Right kidney (tissue), 1 donor: ENCODE data around the gene CAPZA1.
A peak's percentile ranks its signal among the peaks of the same experiment; 100 is the strongest.

Experiments used
- DNase-seq: peaks from one replicate; pipeline ENCODE4 v3.0.0-alpha.2; 2016

The CAPZA1 gene

DNA sequence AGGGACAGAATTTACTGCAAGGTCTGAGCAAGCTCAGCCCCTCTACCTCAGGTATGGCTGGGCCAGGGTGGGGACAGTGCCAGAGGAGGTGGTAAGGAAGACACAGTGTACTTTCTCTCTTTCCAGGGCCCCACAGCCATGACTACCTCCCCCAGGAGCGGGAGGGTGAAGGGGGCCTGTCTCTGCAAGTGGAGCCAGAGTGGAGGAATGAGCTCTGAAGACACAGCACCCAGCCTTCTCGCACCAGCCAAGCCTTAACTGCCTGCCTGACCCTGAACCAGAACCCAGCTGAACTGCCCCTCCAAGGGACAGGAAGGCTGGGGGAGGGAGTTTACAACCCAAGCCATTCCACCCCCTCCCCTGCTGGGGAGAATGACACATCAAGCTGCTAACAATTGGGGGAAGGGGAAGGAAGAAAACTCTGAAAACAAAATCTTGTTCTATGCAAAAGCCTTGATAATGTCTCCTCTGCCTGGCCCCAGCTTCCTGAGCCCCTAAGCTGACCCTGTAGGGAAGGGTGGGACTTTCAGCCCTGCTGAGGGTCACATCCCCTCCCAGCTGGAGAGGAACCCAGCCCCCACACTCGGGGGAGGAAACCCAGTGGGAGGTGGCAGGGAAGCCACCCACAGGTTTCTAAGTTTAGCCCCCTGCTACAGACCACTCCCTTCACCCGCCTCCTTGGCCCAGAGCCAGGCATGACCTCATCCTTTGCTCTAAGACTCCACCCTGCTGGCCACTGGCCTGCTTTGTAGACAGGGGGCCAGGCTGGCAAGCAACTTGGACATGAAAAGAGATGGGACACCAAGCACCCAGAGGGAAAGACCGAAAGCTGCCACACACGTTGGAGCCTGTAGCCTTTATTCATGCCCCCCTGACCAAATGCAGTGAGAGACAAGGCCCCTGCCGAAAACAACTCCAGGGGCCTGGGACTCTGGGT lies 80.9 kb downstream of the CAPZA1 start:
- DNase-seq: peak; percentile 79

DNA sequence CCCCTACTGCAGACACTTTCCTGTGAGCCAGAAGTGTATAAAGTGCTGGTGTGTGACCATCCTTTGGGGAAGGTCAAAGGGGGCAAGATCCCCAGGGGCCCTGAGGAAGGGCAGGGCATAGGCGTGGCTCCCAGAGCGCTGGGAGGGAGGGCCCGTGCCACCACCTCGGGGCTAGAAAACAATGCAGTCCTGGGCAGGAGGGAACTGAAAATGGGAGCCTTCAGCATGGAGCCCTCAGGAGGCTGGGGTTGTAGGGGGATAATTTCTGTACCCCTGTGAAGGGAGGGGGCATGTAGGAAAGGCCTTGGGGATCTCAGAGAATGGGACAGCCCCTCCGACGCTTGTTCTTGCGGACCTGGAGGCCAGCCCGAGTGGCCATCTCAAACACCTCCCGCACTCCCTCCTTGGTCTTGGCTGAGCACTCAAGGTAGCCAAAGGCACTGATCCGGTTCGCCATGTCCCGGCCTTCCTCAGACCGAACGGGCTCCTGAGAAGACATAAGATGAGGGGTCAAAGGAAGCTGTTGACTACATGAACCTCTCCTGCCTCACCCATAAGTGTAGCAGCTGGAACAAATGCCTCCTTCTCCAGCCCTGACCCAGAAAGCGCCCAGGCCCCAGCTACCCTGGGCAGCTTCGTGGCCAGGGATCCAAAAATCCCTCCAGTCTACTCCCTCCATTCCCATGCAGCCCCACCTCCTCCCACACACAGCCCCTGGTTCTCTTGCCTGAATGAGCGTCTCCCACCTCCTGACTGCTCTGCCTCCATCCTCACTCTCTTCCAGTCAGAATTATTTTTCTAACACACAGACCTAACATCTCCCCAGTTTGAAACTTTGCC lies 81.8 kb downstream of the CAPZA1 start:
- DNase-seq: peak; percentile 42

DNA sequence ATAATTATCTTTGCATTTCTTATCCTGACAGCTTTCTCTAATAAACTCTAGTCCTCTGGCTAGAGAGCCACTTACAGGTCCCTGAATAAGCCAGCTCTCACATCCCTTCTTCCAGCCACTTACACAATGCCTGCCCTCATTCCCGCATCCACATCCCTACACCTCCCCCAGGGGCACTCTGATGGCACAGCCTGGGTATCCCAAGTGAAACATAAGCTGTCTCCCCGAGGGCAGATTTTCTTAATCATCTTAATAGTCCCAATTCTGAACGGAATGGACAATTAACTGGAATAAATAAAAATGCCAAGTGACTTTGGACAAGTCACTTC lies 82.4 kb downstream of the CAPZA1 start:
- DNase-seq: no peak

DNA sequence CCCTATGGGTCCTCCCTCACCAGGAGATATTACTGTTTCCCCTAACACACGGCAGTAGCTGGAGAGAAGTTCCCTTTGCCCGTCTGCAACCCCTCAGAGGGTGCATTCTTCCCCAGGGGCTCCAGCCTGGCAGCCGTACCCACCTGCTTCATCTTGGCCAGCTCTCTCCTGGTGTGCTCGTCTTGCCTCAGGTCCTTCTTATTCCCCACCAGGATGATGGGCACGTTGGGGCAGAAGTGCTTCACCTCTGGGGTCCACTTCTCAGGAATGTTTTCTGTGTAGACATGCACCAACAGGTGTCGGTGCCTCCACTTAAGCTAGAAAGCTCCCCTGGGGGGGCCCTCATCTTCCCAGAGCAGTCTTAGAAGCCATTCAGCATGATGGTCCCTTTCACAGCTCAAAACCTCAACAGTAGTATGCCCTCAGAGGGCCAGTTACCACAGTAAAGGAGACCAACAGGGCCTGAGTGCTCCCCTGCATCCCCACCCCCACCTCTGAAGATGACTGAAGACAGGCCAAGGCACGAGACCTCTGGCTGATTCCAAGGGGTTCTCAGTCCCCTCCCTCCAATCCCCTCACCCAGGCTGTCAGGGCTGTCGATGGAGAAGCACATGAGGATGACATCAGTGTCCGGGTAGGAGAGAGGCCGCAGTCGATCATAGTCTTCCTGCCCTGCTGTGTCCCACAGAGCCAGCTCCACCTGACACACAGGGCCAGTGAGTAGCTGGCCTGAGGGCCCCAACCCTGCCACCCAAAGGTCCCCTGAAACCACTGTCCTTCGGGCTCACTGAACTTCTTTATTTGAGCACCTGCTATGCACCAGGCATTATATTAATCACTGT lies 83.0 kb downstream of the CAPZA1 start:
- DNase-seq: no peak

DNA sequence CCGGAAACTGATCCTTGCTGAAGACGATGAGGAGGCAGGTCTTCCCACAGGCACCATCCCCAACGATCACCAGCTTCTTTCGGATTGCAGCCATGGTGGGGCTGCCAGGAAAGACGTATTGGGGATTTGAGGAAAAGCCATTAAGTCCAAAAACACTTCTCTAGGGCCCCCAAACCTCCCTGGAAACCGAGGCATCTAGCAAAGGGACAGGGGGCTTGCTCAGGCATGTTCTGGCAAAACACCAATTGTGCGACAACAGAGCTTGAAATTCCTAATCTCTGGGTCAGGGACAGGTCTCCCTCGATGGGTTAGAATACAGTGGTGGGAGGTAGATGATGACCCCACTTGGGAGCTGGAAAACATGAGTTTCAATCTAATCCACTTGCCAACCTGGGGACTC lies 84.1 kb downstream of the CAPZA1 start:
- DNase-seq: no peak

DNA sequence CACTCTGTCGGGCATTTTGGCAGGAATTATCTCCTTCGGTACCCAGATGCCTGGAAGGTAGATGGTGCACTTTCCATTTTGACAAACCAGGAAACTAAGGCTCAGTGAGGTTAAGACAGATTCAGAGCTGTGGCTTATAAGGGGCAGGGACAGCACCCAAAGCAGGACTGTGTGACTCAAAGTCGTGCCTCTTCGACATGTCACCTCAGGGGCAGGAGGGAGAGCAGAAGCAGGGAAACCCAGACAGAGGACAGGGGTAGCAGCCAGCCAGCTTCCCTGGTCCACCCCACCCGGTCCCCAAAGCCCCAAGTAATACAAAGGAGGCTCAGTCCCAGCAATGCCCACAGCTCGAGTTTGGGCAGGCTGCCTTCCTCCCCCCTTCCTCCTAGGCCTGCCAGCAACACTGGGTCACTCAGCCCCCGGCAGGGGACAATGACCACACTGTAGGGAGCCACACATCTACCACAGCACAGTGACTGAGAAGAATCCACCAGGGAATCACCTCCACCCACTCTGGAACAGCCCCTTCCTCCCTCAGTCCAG lies 84.8 kb downstream of the CAPZA1 start:
- no peak for DNase-seq

DNA sequence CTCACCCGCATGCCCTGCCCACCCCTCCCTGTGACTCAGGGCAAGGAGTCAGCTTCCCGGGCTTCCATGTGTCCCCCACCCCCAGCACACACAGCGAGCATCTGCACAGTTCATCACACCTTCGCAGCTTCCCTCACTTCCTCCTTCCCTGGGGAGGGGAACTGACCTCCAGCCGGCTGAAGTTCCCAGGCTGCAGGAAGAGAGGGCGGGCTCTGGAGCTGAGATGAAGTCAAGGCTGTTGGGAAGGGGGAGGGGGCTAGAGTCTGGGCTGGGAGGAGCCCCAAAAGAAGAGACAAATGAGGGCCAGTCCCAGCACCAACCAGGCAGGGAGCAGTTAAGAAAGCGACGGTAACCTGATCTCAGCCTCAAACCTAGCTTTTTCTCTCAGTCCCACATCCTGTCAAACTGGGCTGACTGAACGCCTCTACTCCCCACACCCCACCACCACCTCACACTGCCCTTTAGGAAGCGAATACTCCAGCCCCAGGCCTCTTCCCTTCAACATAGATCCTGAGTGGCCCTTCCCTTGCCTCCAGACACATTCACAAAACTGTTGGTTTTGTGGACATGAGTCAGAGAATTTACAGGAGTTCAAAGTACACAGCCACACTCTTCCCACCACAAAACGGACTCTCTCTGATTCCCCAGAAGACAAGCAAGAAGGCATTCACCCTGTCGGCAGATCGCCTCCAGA lies 85.4 kb downstream of the CAPZA1 start:
- DNase-seq: peak; percentile 79

DNA sequence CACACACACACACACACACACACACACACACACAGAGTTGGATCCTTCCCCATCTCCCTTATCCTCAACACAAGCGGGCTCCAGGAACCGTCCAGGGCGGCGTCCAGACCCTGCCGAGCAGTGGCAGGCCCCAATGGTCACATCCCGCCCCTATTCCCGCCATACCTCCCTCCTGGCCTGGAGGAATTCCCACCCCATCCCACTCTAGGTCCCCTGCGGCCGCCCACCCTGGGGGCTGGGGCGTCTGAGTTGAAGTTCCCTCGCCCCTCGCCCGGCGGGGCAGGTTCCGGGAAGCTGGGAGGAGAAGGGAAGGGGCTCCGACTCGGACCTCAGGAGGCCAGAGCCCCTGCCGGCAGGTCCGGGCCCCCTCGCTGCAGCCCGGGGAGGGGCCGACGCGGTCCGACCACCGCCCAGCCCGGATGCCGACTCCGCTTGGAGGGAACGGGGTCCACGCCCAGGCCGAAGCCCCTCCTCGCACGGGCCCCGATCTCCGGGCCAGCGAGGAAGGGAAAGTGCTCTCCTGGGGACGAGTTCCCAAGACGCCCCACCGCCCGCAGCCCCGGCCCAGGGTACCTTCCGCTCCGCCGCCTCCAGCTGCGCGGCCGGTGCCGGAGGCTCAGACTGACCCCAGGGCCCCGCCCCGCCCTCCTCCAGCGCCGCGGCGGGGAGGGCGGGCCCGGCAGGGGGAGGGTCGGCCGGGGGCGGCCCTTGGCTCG lies 87.0 kb downstream of the CAPZA1 start, which contains the start of gene RHOC:
Gene RHOC, minus strand, starts transcription at position 623 of the 716 bp plus-strand sequence. CDS start 3,328 bp downstream, outside the sequence.
- peak; percentile 88 for DNase-seq

DNA sequence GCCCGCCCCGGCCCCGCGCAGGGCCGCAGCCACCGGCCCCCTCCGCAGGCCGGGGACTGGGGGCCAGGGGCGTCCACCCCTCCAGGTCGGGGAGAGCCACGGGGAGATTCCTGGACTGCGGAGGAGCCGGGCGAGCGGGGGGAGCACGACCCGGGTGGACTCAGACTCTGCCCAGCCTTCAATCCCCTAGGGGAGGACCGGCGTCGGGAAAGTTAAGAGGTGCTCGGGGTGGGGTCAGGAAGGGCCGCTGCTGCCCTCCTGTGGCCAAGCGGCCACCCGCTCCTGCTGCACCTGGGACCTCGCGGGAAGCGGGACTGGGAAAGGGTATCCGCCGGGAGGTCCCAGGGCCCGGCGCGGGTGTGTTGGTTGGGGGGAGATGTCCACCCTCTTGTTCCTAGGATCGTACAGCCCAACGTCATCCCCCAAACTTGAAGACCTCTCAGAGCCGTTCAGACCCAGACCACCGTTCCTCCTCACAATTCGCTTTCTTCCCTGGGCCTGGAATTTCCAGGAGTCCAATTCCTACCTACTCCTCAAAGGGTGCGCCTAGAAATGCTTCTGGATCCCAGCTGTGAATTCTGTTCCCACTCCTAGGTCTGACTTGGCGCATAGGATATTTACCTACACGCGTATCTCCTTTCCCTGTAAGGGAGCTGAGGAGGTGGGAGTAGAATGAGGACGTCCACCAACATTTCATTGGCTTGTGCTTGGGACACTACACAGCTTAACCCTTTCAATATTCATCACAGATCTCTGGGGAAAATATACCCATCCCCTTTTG lies 87.8 kb downstream of the CAPZA1 start:
- peak; percentile 95 for DNase-seq

DNA sequence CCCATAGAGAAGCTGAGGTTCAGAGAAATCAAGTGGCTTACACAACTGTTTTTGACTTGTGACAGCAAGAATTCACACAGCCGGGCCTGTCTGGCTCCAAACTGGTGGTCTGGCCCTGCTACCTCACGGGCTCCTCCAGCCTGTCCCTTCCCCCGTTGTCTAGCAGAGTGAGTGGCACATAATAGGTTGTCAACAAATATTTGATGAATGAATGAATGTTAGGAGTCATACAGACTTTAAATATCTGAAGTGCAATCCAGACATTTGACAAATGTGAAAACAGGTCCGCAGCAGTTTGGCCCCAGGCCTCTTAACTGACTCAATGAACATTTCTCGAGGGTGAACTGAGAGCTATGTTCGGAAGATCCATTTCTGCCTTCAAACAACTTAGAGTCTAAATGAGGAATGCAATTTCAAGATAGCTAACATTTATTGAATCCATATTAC lies 88.4 kb downstream of the CAPZA1 start:
- DNase-seq: no peak

DNA sequence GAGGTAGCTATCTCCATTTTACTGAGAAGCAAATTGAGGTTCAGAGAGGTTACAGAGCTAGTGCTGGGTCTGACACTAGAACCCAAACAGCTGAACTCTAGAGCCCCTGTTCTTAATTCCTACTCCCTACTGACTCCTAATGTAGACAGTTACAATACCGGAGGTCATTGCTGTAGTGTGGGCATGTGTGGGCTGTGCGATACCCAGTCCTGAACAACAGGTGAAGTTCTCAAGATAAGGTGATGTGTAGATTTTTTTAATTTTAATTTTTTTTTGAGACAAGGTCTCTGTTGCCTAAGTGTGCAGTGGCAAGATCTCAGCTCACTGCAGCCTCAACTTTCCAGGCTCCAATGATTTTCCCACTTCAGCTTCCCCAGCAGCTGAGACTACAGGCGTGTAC lies 88.9 kb downstream of the CAPZA1 start:
- no peak for DNase-seq

DNA sequence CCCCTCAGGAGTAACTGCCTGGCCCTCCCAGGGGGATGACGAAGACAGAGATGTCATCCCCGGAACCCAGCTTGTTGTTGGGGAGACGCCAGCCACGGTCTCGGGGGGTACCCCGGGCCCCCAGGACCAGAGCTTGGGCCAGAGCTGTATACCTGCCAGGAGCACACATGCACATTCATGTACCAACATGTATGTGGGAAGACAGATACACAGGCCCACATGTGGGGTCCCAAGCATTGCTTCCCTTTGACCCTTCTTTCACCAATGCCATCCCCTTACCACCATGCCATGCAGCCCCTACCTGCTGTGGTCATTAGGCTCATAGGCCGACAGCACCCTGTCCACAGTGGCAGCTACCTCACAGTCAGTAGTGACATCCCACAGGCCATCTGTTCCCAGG lies 90.5 kb downstream of the CAPZA1 start:
- no peak for DNase-seq

DNA sequence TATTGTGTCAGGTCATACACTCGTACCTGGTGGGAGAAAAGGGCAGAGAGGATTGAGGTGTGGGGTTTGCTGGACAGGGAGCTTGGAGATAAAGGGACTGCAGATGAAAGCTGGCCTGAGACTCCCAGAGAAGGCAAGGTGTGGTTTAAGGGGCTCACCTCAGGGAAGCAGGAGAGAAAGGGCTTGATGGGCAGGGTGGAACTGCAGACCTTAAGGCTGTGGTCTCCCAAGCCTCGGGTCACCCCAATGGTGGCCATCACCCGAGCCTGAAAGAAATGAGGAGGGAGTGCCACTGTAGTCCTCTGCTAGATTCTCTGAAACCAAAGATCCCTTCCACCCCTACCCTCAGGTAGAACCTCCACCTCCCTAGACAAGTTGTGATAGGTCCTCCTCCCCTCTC lies 91.0 kb downstream of the CAPZA1 start:
- no peak for DNase-seq

DNA sequence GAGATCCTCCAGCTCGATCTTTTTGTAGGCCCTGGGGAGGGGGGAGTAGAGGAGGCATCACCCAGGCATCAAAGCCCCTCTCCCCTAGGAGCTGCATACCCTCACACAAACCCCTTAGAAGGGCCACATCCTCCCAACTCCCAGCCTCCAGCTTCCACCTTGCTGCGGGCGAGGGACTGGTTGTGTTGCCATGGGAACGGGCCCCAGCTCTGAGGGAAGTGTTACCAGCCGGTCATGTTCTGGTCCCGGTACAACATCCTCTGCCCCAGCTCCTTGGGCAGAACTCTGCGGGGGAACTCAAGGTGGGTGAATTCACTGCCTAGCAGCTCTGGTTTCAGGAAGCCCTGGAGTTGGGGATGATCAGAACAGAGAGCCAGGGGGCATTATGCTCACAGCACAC lies 91.4 kb downstream of the CAPZA1 start:
- DNase-seq: no peak

DNA sequence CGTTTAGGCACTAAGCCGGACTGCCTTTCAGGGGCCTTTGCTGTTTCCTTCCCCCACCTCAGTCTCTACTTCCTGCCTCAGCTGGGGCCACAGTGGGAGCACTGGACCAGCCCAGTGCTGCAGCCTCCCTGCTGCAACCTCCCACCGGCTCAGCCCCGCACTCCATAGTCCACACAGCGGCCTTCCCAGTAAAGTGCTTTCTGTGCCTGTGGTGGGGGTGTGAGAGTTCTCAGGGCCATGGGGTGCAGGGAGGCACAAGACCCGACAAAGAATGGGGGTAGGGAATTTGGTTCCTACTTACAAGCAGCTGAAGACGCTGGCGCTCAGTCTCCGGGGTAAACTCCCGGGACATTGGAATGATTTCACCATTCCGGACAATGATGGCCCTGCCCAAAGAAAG lies 92.0 kb downstream of the CAPZA1 start:
- DNase-seq: no peak

DNA sequence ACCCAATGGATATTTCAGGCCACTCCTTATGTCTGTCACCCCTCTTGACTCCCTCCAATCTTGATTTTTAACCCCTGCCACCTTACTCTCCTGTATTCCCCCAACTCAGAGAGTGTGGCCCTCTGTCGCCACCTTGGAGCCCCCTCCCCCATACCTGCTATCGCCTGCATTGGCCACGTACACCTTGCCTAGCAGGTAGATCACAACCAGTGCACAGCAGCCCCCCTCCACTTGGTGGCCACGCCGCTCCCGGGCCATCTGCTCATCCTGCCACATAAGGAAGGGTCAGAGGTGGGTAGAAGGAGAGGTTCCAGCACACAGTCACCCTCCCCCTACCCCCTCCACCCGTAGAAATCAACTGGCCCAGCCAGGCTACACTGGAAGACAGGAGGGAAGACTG lies 92.6 kb downstream of the CAPZA1 start:
- DNase-seq: no peak

DNA sequence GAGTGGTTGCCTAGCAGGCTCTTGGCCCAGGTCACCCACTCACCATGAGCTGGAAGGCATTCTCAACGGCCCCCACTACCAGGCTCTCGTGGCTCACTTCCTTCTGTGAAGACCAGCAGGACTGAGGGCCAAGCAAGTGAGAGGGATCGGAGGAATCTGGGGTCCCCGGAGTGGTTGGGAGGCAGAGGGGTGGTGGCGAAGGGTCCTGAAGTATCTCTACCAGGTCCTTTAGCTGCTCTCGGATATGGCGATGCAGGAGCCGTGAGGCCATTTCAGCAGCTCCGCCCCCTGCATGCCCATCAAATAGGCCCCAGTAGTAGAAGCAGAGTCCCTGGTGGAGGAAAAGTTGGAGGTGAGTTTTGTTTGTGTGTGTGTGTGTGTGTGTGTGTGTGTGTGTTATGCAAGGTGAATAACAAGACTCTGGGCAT lies 93.1 kb downstream of the CAPZA1 start:
- DNase-seq: no peak

DNA sequence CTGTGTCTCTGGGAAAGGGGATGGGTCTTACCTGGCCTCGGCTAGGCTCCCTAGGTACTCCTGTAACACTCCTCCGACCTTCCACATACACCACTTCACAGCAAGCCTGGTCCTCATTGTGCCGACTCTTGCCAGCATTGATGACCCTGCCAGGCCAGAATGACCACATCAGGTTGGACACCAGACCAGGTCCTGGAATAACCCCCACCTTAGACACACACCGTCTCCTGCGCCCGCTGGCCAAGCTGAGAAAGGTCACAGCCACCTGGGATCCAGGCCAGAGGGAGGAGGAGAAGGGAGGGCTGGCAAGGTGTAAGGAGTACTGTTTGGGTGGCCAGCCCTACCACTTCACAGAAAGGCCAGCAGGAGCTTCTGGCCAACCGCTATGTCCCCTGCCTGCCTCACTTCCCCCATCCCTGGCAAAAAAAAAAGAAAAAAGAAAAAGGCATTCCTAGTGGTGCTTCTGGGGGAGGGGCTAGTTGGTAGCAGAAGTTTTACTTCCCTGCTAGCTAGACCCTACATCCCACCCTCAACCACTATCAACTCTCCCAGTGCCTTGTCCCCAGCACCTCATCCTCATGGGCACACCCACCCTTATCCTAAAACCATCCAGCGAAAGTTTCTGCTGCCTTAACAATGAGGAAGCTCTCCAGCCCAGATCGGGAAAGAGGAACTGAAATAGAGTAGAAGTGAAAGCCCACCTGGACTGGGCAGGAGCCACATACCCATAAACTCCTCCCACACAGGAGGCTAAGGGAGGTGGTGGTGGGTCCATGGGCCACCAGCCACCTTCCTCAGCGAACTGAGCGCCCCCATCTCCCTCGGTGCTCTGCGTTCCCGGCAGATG lies 94.1 kb downstream of the CAPZA1 start:
- no peak for DNase-seq
